Urothelium cell line (cell line): ENCODE results near the gene NKIRAS2.

Experiments used
- DNase-seq: peaks from one replicate; pipeline ENCODE4 v3.0.0; 2011; ENCODE audit warnings: low spot score, mixed read lengths
- FAIRE-seq: peaks from 2 replicates; lab custom pipeline; 2011; peaks lifted over from hg19 to GRCh38; lab: Jason Lieb, UNC

The NKIRAS2 gene

DNA sequence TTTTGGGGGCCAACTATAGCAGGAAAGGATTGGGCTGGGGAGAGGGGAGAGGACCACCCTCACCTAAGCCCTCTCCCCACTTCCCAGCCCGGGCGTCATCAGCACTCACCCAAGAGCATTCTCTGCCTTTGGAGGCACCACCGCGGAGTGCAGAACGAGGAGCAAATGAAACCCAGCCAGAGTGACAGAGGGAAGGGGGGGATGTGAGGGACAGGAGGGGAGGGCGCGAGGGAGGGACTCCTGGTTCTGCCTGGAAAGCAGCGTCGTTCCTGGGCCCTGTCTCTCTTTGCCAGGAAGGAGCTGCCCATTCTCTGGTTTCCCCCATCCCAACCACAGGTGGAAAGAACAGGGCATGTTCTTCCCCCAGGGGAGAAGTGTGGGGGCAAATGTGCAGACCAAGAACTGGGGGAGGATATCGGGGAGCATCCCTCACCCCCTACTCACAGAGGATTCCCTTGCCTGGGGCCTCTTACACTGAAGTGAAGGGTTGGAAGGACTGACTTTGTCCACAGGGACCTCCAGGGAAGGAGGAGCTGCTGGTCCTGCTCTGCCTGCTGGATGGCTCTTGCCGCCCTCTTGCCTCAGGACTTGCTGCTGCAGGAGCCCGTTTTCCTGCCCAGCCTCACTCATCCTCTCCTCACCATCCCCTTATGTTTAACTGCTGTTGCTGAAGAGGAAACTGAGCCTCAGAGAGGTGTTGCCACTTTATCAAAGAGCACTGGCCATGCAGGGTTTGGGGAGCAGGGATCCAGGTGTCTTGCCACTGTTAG lies 34.0 kb downstream of the NKIRAS2 start:
- FAIRE-seq (no peak), DNase-seq (no peak)

DNA sequence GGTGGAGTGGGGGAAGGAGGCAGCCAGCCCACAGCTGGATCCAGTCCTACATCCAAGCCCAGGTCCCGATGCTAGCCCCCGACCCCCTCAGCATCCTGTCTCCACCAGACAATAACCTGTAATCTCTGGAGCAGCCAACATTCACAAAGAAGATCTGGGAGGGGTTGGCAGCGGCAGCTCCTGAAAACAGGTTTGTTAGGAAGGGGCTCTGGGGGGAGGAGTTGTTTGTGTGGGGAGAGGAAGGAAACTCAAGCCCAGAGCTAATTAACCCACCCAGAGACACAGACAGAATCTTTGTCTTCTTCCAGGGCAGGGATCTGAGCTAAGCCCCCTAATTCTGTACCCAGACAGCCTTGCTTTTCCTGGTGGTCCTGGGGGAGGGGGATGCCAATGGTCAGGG lies 35.1 kb downstream of the NKIRAS2 start:
- DNase-seq, result no peak
- FAIRE-seq, result no peak

DNA sequence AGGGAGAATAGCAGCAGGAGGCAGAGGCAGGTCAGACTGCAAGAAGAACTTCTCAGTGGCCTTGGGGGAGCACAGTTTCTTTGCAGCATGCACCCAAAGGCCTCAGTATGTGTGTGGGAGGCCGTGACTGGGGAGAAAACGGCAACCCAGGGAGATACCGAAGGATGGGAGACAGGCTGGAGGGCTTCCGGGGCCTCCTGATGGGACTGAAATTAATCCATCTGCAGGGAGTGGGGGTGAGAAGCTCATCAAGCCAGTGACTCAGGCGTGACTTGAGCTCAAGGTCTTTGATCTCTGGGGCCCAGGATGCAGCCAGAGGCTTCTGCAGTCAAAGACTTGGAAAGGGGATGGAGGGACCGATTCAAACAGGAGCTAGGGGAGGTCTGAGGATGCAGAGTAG lies 35.6 kb downstream of the NKIRAS2 start:
- DNase-seq, result no peak
- no peak for FAIRE-seq

GRCh38 chr17:42056635-42057034 lies 36.7 kb downstream of the NKIRAS2 start:
- FAIRE-seq, result no peak
- no peak for DNase-seq

DNA sequence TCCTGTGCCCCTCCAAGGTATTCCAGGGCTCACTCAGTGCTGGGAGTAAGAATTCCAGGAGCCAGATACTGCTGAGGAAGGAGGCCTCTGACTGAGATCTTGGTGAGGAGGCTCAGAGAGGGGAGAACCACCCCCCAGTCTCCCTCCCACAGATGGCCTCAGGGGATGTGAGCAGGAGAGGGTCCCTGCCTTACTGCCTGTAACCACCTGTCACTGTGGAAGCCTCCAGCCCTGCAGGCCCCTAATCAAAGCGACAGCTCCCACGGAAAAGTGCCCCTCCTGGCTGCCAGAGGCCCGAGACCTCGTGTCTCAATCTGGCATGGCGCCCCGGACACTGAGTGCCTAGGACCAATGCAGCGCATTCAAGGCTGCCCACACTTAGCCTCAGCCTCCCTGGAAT lies 38.2 kb downstream of the NKIRAS2 start:
- FAIRE-seq, result no peak
- no peak for DNase-seq

DNA sequence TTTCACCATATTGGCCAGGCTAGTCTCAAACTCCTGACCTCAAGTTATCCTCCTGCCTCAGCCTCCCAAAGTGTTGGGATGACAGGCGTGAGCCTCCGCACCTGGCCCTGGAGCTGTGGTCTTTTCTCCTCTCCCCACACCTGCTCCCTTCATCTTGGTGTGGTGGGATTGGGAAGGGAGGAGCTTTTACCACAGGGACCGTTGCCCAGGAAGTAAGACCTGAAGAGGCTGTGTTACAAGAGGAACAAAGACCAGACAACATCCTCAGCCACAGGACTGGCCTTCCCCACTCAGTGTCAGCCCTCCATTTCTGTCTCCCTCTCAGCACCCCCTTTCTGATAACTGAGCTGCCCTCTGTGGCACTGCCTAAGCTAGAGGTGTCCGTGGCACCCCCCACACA lies 39.9 kb downstream of the NKIRAS2 start:
- FAIRE-seq, result no peak

DNA sequence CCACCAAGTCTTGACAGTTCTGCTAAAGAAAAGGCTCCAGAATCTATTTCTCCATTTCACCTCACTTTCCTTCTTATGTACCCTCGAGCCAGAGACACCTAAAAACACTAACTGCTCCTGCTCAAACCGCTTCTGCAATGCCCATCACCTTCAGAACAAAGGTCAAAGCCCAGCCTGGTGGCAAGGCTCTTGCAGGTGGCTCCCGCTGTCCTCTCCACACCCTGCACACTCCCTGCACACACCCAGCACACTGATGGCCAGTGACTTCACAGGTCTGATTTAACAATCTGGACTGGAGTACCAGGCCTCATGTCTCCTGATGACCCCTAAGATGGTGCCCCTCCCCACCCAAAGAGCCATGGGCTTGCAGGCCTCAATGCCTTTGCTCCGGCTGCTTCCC lies 40.3 kb downstream of the NKIRAS2 start:
- DNase-seq, result no peak
- no peak for FAIRE-seq

More for the DNA sequence above, 39.9 kb downstream of the NKIRAS2 start:
- DNase-seq, result no peak

DNA sequence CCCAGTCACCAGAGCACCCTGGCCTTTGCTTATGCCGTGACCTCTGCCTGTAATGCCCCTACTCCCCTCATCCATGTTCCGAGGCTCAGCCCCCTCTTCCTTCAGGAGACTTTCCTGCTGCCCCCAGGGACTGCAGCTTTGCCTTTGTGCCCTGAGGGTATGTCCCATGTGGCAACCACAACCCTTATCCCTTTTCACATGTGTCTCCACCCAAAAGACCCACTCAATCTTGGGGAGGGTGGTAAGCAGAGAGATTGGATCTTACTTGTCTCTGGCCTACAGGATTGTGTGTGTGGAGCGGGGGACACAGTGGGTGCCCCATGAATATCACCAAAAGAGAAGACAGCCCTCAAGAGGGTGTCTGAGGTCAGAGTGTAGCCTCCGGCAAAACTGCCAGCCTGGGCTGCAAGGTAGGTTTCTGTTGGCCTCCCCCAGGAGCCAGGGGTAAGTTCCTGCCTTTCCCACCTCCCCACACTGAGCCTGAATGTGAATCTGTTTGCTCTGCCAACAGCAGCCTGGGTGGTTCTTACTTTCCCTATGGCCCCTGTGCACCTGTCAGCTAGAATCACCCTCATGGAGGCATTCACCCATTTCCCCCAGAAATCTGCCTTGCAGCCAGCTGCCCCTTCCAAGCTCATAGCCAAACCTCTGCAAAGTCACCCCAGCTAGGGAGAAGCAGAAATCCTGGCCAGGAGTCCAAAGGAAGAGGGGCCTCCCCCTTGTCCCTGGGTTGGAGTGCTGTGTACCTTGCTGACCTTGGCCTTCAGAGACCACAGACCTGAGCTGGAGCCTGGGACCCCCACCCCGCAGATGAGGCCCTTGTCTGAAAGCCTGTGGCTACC lies 42.0 kb downstream of the NKIRAS2 start:
- DNase-seq (no peak), FAIRE-seq (no peak)

GRCh38 chr17:42062681-42063080 lies 42.8 kb downstream of the NKIRAS2 start:
- no peak for FAIRE-seq
- DNase-seq, result no peak

DNA sequence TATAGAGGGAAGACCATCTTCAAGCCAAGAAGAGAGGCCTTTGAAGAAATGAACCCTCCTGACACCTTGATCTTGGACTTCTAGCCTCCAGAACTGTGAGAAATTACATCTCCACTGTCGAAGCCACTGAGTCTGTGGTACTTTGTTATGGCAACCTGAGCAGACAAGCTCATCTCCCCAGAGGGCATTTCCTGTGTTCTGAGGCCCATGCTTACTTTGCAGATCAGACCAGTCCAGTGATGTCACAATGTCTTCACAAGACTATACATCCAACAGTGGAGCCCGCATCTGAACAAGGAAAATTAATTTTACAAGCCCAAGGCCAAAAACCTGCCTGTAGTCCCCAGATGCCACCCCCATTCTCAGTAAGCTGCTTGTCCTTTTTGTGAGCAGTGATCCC lies 45.3 kb downstream of the NKIRAS2 start:
- FAIRE-seq (no peak), DNase-seq (no peak)

GRCh38 chr17:42067371-42068091 lies 47.6 kb downstream of the NKIRAS2 start:
- peak; percentile 80 for FAIRE-seq
- peak; percentile 70 for DNase-seq

GRCh38 chr17:42068979-42069378 lies 49.1 kb downstream of the NKIRAS2 start:
- DNase-seq (no peak), FAIRE-seq (no peak)

GRCh38 chr17:42071810-42072209 lies 51.9 kb downstream of the NKIRAS2 start:
- no peak for DNase-seq
- FAIRE-seq, result no peak

DNA sequence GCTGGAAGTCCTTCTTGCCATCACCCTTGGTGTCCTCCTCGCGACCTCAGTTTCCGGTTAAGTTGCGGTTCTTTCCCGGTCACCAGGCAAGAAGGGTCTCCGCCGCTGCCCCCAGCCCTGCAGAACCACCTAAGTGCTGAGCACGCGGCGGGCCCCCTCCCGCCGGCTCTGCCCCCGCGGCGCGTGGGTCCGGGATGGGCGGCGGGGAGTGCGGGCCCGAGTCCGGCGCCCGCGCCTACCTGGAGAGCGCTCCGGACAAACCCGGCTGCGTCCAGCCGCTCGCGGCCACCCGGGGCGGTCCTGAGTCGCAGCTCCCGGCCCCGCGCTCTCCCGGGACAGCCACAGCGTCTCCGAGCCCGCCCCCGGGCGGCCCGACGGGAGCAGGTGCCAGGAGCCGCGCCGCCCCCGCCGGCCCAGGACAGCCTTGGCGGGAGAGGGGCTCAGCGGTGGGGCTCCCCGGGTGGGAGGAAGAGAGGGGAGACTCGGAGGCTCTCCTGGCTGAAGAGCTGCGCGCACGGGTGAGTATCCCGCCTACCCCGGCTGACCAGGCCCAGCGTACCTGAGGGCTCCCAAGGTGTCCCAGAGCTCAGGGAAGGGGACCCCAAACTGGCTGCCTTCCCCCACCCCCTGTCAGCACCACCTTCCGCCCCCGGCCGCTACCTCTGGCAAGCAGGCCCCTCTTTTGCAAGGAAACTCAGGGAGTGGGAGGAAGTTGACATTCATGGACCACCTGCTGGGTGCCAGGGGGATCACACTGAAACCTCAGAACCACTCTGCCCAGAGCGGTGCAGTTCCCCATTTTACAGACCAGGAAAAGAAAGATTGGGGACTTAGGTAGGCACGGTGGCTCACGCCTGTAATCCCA lies 52.7 kb downstream of the NKIRAS2 start:
- FAIRE-seq (no peak), DNase-seq (no peak)
